Ishikawa (cell line): ENCODE results near the gene GANAB.

ENCODE experiments used
- CEBPB ChIP-seq: IDR thresholded peaks from 2 replicates; pipeline ENCODE4 v1.6.1; 2012
- CREB1 ChIP-seq: IDR thresholded peaks from 2 replicates; pipeline ENCODE4 v1.6.1; 2012; ENCODE audit warnings: low read depth
- EGR1 ChIP-seq: IDR thresholded peaks from 2 replicates; pipeline ENCODE4 v1.6.1; 2012
- EP300 ChIP-seq: IDR thresholded peaks from 2 replicates; pipeline ENCODE4 v1.6.1; 2012; ENCODE audit warnings: borderline replicate concordance
- FOXM1 ChIP-seq: IDR thresholded peaks from 2 replicates; pipeline ENCODE4 v1.6.1; 2012; ENCODE audit warnings: low read depth, borderline replicate concordance
- NFIC ChIP-seq: IDR thresholded peaks from 2 replicates; pipeline ENCODE4 v1.6.1; 2012
- RAD21 ChIP-seq: IDR thresholded peaks from 2 replicates; pipeline ENCODE4 v1.6.1; 2012; ENCODE audit warnings: low read depth
- TAF1 ChIP-seq: IDR thresholded peaks from 2 replicates; pipeline ENCODE4 v1.6.1; 2012; ENCODE audit warnings: low read depth, mild to moderate bottlenecking
- TCF12 ChIP-seq: IDR thresholded peaks from 2 replicates; pipeline ENCODE4 v1.6.1; 2012; ENCODE audit warnings: low read depth
- TEAD4 ChIP-seq: IDR thresholded peaks from 2 replicates; pipeline ENCODE4 v1.6.1; 2012
- YY1 ChIP-seq: IDR thresholded peaks from 2 replicates; pipeline ENCODE4 v1.6.1; 2012; ENCODE audit warnings: low read depth
- ZBTB7A ChIP-seq: IDR thresholded peaks from 2 replicates; pipeline ENCODE4 v1.6.1; 2012; ENCODE audit warnings: low read depth
- TF ChIP-seq, protein P1 (sequence below): IDR thresholded peaks from 2 replicates; pipeline ENCODE4 v1.6.1; 2012
- TF ChIP-seq, protein P2 (sequence below): IDR thresholded peaks from 2 replicates; pipeline ENCODE4 v1.6.1; 2012
- TF ChIP-seq, protein P3 (sequence below): IDR thresholded peaks from 2 replicates; pipeline ENCODE4 v1.6.1; 2012; ENCODE audit warnings: low read depth, mild to moderate bottlenecking

GANAB gene

DNA sequence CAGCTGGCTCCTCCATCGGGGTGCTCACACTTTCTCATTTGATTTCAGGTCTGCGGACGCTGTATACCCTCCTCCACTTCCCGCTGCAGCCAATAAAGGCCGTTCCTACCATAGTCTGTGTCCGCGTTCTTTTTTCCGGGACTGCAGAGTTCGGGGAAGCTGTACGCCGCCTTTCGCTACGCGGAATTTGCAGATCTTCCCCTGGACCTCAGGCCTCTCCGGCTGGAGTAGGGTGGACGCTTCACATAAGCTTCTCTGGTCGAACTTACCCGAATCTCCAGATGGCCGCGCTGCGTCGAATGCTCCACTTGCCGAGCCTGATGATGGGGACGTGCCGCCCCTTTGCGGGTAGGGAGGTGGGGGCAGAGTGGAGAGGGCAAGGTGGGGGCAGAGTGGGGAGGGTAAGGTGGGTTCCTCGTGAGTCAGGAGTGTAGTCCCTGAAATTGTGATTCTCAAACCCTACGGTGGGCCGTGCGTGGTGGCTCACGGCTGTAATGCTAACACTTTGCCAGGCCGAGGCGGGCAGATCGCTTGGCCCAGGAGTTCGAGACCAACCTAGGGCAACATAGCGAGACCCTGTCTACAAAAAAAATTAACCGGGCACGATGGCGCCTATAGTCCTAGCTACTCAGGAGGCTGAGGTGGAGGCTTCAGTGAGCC, 19.3 kb upstream of the GANAB start:
- TF ChIP-seq EP300 (0 out of 2 replicates have a peak, but pooled peaks have one; percentile 32), TEAD4 (no peak), NFIC (0 out of 2 replicates have a peak, but pooled peaks have one; percentile 1)
- TF ChIP-seq, protein P1, sequence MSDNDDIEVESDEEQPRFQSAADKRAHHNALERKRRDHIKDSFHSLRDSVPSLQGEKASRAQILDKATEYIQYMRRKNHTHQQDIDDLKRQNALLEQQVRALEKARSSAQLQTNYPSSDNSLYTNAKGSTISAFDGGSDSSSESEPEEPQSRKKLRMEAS, result peak; percentile 47
- TF ChIP-seq, protein P2, sequence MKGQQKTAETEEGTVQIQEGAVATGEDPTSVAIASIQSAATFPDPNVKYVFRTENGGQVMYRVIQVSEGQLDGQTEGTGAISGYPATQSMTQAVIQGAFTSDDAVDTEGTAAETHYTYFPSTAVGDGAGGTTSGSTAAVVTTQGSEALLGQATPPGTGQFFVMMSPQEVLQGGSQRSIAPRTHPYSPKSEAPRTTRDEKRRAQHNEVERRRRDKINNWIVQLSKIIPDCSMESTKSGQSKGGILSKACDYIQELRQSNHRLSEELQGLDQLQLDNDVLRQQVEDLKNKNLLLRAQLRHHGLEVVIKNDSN, result no peak

DNA sequence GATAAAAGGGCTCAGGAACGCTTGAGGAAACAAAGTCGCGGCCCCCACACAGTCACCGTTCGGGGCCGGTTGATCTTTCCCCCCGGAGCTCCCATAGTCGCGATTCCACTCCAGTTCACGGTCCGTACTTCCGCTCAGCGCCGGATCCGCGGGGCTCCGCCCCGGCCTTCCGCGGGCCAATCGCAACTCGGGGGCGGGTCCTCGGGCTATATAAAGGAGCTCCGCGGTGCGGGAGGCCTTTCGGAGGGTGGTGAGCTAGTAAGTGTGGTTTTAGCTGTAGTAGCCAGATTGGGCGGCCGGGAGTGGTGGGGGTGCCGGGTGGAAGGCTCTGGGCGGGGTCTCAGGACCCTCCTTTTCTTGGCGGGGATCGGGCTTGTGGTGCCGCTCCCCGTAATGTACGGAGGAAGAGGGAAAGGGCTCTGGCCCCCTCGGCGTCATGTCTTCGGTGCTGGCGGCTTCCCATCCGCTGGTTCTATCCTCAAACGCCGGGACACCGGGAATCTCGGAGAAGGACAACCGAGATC, 18.7 kb upstream of the GANAB start, which contains the start of the genes C11orf98 and CSKMT:
C11orf98 (minus strand) TSS at position 136 of the 524 bp plus-strand sequence; CDS start at position 95, 41 bp downstream.
CSKMT (plus strand) TSS at position 238 of the 524 bp plus-strand sequence. CDS start 568 bp downstream, outside the sequence.
- TF ChIP-seq TAF1 (peak; percentile 93), ZBTB7A (peak; percentile 96), EP300 (no peak), NFIC (0 out of 2 replicates have a peak, but pooled peaks have one; percentile 6), CREB1 (peak; percentile 51), TCF12 (peak; percentile 41; the same call in 1 of the 2 replicates), YY1 (no peak)
- TF ChIP-seq, protein P1, result peak; percentile 35; the same call in 1 of the 2 replicates
- TF ChIP-seq, protein P2, result no peak

DNA sequence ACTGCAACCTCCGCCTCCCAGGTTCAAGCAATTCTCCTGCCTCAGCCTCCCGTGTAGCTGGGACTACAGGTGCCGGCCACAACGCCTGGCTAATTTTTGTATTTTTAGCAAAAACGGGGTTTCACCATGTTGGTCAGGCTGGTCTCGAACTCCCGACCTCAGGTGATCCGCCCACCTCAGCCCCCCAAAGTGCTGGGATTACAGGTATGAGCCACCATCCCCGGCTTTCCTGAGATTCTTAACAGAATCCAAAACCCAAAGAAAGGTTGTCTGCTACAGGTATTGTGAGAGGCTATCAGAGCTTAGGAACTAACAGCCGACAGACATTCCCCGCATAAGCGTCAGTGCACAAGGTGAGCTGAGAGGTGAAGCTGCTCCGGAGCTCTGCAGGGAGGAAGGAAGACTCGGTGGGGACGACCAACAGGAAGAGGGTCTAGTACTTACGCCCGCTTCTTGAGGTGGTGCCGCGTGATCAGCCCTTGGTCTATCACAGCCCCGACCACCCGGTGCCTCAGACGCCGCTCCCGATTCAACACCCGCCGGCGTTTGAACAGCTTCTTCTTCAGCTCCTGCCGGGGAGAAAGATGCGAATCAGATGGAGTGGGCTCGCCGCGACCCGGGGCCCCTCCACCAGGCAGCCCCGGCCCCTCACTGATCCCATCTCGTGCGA, 18.1 kb upstream of the GANAB start:
- TF ChIP-seq RAD21, result no peak
- no peak for TF ChIP-seq CREB1
- TF ChIP-seq, protein P3, sequence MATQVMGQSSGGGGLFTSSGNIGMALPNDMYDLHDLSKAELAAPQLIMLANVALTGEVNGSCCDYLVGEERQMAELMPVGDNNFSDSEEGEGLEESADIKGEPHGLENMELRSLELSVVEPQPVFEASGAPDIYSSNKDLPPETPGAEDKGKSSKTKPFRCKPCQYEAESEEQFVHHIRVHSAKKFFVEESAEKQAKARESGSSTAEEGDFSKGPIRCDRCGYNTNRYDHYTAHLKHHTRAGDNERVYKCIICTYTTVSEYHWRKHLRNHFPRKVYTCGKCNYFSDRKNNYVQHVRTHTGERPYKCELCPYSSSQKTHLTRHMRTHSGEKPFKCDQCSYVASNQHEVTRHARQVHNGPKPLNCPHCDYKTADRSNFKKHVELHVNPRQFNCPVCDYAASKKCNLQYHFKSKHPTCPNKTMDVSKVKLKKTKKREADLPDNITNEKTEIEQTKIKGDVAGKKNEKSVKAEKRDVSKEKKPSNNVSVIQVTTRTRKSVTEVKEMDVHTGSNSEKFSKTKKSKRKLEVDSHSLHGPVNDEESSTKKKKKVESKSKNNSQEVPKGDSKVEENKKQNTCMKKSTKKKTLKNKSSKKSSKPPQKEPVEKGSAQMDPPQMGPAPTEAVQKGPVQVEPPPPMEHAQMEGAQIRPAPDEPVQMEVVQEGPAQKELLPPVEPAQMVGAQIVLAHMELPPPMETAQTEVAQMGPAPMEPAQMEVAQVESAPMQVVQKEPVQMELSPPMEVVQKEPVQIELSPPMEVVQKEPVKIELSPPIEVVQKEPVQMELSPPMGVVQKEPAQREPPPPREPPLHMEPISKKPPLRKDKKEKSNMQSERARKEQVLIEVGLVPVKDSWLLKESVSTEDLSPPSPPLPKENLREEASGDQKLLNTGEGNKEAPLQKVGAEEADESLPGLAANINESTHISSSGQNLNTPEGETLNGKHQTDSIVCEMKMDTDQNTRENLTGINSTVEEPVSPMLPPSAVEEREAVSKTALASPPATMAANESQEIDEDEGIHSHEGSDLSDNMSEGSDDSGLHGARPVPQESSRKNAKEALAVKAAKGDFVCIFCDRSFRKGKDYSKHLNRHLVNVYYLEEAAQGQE, result no peak
- TF ChIP-seq FOXM1, result no peak
- TF ChIP-seq, protein P1, result peak; percentile 10; the same call in 1 of the 2 replicates
- no peak for TF ChIP-seq EP300

DNA sequence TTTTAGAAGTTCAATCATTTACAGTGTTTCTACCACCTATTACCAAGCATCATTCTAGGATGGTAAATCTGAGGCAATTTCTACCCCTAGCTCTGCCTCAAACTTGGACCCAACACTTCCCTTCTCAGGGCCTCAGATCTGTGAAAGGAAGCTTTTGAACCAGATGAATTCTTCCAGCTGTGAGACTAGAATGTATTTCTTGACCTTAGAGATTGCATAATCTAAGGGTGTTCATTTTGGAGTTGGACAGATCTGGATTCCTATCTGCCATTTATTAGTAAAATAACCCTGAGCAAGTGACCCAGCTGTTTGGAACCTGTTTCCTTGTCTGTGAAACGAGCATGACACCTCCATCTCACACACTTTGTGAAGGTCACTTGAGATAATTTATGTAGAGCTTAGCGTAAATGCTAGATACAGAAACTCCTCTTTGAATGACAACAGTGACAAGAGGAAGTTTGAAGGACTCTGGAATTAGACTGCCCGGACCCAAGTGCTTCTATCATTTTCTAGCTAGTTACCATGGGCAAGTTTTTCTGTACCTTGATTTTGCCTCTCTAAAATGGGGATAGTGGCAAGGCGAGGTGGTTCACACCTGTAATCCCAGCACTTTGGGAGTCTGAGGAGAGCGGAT, 10.5 kb upstream of the GANAB start:
- no peak for TF ChIP-seq TCF12
- TF ChIP-seq EGR1, result no peak
- no peak for TF ChIP-seq EP300
- no peak for TF ChIP-seq YY1
- no peak for TF ChIP-seq FOXM1
- TF ChIP-seq, protein P1, result no peak
- no peak for TF ChIP-seq CREB1
- TF ChIP-seq NFIC, result no peak
- no peak for TF ChIP-seq CEBPB
- TF ChIP-seq, protein P2, result no peak
- TF ChIP-seq RAD21, result no peak
- no peak for TF ChIP-seq ZBTB7A
- no peak for TF ChIP-seq TEAD4
- TF ChIP-seq TAF1, result no peak
- TF ChIP-seq, protein P3, result no peak
